GM23338 (cell line): Measurements from ENCODE around the gene SPAAR. TPM values are rescaled to one million over a fixed set of nuclear protein-coding genes. Genes with fewer than 3 reads are reported as not detected.

Experiments used
- ATAC-seq: fragments of 200-7000 bp; cut with Tn5 transposase; 3 replicates; pipeline ENCODE4 v1.9.1; 2020
- DNase-seq: peaks from one replicate; pipeline ENCODE4 v3.0.0-alpha.2; 2015; ENCODE audit warnings: low spot score
- H2AFZ ChIP-seq: fragments of 200-600 bp; sonication (generic); 2 replicates; pipeline ENCODE4 v1.8.0; 2016; ENCODE audit warnings: antibody characterized with exemption, mild to moderate bottlenecking, moderate library complexity
- H3F3A ChIP-seq: fragments of 200-600 bp; sonication (generic); replicated peaks from 2 replicates; pipeline ENCODE4 v1.8.0; 2017; ENCODE audit warnings: antibody characterized with exemption, mixed run types, low read depth
- H3K27ac ChIP-seq: fragments of 200-600 bp; sonication (generic); 2 replicates; pipeline ENCODE4 v1.6.1; 2016; ENCODE audit warnings: low read depth
- H3K27me3 ChIP-seq: fragments of 200-600 bp; sonication (generic); 2 replicates; pipeline ENCODE4 v1.8.0; 2016; ENCODE audit warnings: mild to moderate bottlenecking, mixed run types, moderate library complexity; ENCODE audit not compliant: insufficient read depth
- H3K36me3 ChIP-seq: fragments of 200-600 bp; sonication (generic); 2 replicates; pipeline ENCODE4 v1.8.0; 2016; ENCODE audit warnings: mild to moderate bottlenecking; ENCODE audit not compliant: insufficient read depth
- H3K4me1 ChIP-seq: fragments of 200-600 bp; sonication (generic); 2 replicates; pipeline ENCODE4 v1.8.0; 2016; ENCODE audit warnings: mild to moderate bottlenecking, moderate library complexity; ENCODE audit not compliant: insufficient read depth
- H3K4me2 ChIP-seq: fragments of 200-600 bp; sonication (generic); 2 replicates; pipeline ENCODE4 v1.7.1; 2017; ENCODE audit warnings: mixed run types
- H3K4me3 ChIP-seq: fragments of 200-600 bp; sonication (generic); 2 replicates; pipeline ENCODE4 v1.6.1; 2016; ENCODE audit warnings: mixed run types
- H3K79me2 ChIP-seq: fragments of 200-600 bp; sonication (generic); replicated peaks from 2 replicates; pipeline ENCODE4 v1.8.0; 2017; ENCODE audit warnings: mild to moderate bottlenecking; ENCODE audit not compliant: insufficient read depth
- H3K9me2 ChIP-seq: fragments of 200-600 bp; sonication (generic); 2 replicates; pipeline ENCODE4 v1.8.0; 2017; ENCODE audit not compliant: insufficient read depth
- H4K20me1 ChIP-seq: fragments of 200-600 bp; sonication (generic); replicated peaks from 2 replicates; pipeline ENCODE4 v1.8.0; 2017; ENCODE audit warnings: mild to moderate bottlenecking; ENCODE audit not compliant: insufficient read depth
- H3K27ac Mint-ChIP-seq: 2 replicates; pipeline ENCODE4 v1.8.0; 2020; ENCODE audit warnings: inconsistent platforms, mild to moderate bottlenecking, moderate library complexity, mixed read lengths
- H3K27me3 Mint-ChIP-seq: 3 replicates; pipeline ENCODE4 v1.8.0; 2022; ENCODE audit warnings: low read depth, mild to moderate bottlenecking, moderate library complexity, mixed read lengths, inconsistent platforms; ENCODE audit not compliant: insufficient read depth, poor library complexity
- H3K36me3 Mint-ChIP-seq: 3 replicates; pipeline ENCODE4 v1.8.0; 2021; ENCODE audit warnings: low read depth, mild to moderate bottlenecking, inconsistent platforms, moderate library complexity, mixed read lengths
- H3K4me1 Mint-ChIP-seq: 3 replicates; pipeline ENCODE4 v1.8.0; 2020; ENCODE audit warnings: mild to moderate bottlenecking, inconsistent platforms, mixed read lengths
- H3K4me3 Mint-ChIP-seq: 3 replicates; pipeline ENCODE4 v1.8.0; 2021; ENCODE audit warnings: moderate library complexity, mild to moderate bottlenecking, inconsistent platforms, mixed read lengths
- H3K9me3 Mint-ChIP-seq: 3 replicates; pipeline ENCODE4 v1.8.0; 2020; ENCODE audit warnings: moderate library complexity, mild to moderate bottlenecking, inconsistent platforms, mixed read lengths
- CREB1 ChIP-seq: fragments of 250-450 bp; sonication (Bioruptor Pico); IDR thresholded peaks from 2 replicates; pipeline ENCODE4 v1.5.0; 2020; ENCODE audit warnings: low read depth, mild to moderate bottlenecking, moderate library complexity
- ETS1 ChIP-seq: IDR thresholded peaks from 2 replicates; pipeline ENCODE4 v1.6.1; 2016; ENCODE audit warnings: antibody characterized with exemption
- EZH2phosphoT487 ChIP-seq: fragments of 200-600 bp; sonication (generic); IDR thresholded peaks from one replicate; pipeline ENCODE4 v1.8.1; 2018; ENCODE audit warnings: antibody characterized with exemption; ENCODE audit not compliant: unreplicated experiment
- JUNB ChIP-seq: IDR thresholded peaks from one replicate; pipeline ENCODE4 v1.6.1; 2016; ENCODE audit warnings: antibody characterized with exemption; ENCODE audit not compliant: unreplicated experiment
- NANOG ChIP-seq: IDR thresholded peaks from 2 replicates; pipeline ENCODE4 v1.6.1; 2016; ENCODE audit warnings: antibody characterized with exemption, borderline replicate concordance
- STAT1 ChIP-seq: IDR thresholded peaks from one replicate; pipeline ENCODE4 v1.6.1; 2016; ENCODE audit warnings: antibody characterized with exemption; ENCODE audit not compliant: unreplicated experiment
- ZNF114 ChIP-seq: fragments of 250-450 bp; sonication (Bioruptor Pico); IDR thresholded peaks from 2 replicates; pipeline ENCODE4 v1.5.0; 2020; ENCODE audit warnings: mild to moderate bottlenecking, moderate library complexity
- ZNF331 ChIP-seq: fragments of 250-450 bp; sonication (Bioruptor Pico); IDR thresholded peaks from 2 replicates; pipeline ENCODE4 v1.5.0; 2020; ENCODE audit warnings: low read depth, mild to moderate bottlenecking, moderate library complexity
- polyA plus RNA-seq: library from polyadenylated mRNA; unstranded; fragments of >200 nt; fragmentation: Nextera tagmentation; extraction: Ambion mirVana; gene quantifications from 2 replicates; pipeline ENCODE4 v1.2.1, GENCODE V29; 2016
- total RNA-seq: library from RNA; depleted of rRNA; stranded (reverse); fragments of >200 nt; shearing (Covaris generic); gene quantifications from 2 replicates; pipeline ENCODE4 v1.2.3, GENCODE V29; 2014
- TF ChIP-seq, protein P1 (sequence below), 2 experiments: fragments of 200-600 bp in 1 of 2; sonication (generic) in 1 of 2; conservative IDR thresholded peaks; 2 replicates each; pipeline versions ENCODE4 v1.5.1 to v1.6.1; 2016 to 2017; ENCODE audit warnings: antibody characterized with exemption in 2 of 2, low read depth in 2 of 2, mild to moderate bottlenecking in 2 of 2, moderate library complexity in 1 of 2
- TF ChIP-seq, protein P2 (sequence below): IDR thresholded peaks from one replicate; pipeline ENCODE4 v1.6.1; 2018; ENCODE audit warnings: antibody characterized with exemption; ENCODE audit not compliant: unreplicated experiment

Gene SPAAR
- total and polyA plus RNA-seq, 2 experiments from 2014 or later: not detected

- ATAC-seq (peak; percentile 96), DNase-seq (peak; percentile 91)
- H3K27me3 ChIP-seq: no peaks in the 10 kb centered on the region
- H3K27ac Mint-ChIP-seq: no peak overlapping the region
- H3K4me1 Mint-ChIP-seq: peaks cover 3% of the 10 kb centered on the region
- H3K27me3 Mint-ChIP-seq: peaks cover 10% of the 10 kb centered on the region
- H3K79me2 ChIP-seq: no peaks in the 10 kb centered on the region
- no peaks in the 10 kb centered on the region for H3K9me2 ChIP-seq
- no peaks in the 10 kb centered on the region for H4K20me1 ChIP-seq
- H3K9me3 Mint-ChIP-seq: peaks cover 4% of the 10 kb centered on the region
- H3F3A ChIP-seq: no peaks in the 10 kb centered on the region
- no peak overlapping the region for H3K4me3 ChIP-seq
- no peak overlapping the region for H2AFZ ChIP-seq
- H3K4me1 ChIP-seq: no peaks in the 10 kb centered on the region
- TF ChIP-seq, protein P1, sequence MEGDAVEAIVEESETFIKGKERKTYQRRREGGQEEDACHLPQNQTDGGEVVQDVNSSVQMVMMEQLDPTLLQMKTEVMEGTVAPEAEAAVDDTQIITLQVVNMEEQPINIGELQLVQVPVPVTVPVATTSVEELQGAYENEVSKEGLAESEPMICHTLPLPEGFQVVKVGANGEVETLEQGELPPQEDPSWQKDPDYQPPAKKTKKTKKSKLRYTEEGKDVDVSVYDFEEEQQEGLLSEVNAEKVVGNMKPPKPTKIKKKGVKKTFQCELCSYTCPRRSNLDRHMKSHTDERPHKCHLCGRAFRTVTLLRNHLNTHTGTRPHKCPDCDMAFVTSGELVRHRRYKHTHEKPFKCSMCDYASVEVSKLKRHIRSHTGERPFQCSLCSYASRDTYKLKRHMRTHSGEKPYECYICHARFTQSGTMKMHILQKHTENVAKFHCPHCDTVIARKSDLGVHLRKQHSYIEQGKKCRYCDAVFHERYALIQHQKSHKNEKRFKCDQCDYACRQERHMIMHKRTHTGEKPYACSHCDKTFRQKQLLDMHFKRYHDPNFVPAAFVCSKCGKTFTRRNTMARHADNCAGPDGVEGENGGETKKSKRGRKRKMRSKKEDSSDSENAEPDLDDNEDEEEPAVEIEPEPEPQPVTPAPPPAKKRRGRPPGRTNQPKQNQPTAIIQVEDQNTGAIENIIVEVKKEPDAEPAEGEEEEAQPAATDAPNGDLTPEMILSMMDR (conservative IDR thresholded peaks at IDR 0.05; ENCODE audit: low read depth in 2 of 2): peak; percentile 96 to 100
- no peak for TF ChIP-seq EZH2phosphoT487
- H3K4me2 ChIP-seq: no peak overlapping the region
- no peaks in the 10 kb centered on the region for H3K36me3 ChIP-seq
- H3K36me3 Mint-ChIP-seq: no peaks in the 10 kb centered on the region
- H3K4me3 Mint-ChIP-seq: no peak overlapping the region
- no peak overlapping the region for H3K27ac ChIP-seq
These were observed 26.9 kb upstream of the SPAAR start for GRCh38 chr9:35882263-35882848.

DNA sequence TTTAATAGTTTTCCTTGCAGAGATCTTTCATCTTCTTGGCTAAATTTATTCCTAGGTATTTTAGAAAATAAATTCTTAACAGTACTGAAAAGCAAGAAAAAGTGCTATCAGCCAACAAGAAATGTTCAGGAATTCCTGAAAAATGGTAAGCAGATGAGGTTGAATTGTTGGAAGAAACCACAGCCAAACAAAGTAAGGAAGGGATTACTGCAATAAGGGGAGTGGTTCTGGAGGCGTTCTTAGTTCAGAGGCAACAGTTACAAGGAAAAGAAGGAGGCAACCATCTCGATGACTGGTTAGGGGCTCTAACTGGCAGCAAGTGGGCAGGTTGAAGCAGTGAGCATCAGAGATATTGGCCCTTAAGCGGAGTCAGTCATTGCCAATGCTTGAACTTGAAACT lies 26.3 kb upstream of the SPAAR start:
- Mint-ChIP-seq H3K9me3 (no peaks in the 10 kb centered on the region; the same call in 2 of the 3 replicates), H3K36me3 (no peaks in the 10 kb centered on the region), H3K4me1 (peaks cover 3% of the 10 kb centered on the region), H3K27me3 (peaks cover 10% of the 10 kb centered on the region), H3K27ac (no peak overlapping the region), H3K4me3 (no peak overlapping the region)
- no peaks in the 10 kb centered on the region for H3F3A ChIP-seq
- no peaks in the 10 kb centered on the region for H3K36me3 ChIP-seq
- H3K27me3 ChIP-seq: no peaks in the 10 kb centered on the region
- no peaks in the 10 kb centered on the region for H3K9me2 ChIP-seq
- ATAC-seq (no peak; the same call in 2 of the 3 replicates), DNase-seq (no peak)
- H2AFZ ChIP-seq: no peak overlapping the region
- no peak overlapping the region for H3K27ac ChIP-seq
- no peaks in the 10 kb centered on the region for H3K79me2 ChIP-seq
- H3K4me1 ChIP-seq: no peaks in the 10 kb centered on the region
- H3K4me3 ChIP-seq: no peak overlapping the region
- H4K20me1 ChIP-seq: no peaks in the 10 kb centered on the region
- no peak overlapping the region for H3K4me2 ChIP-seq
- TF ChIP-seq ZNF331 (CRISPR knock-in tag) (no peak), EZH2phosphoT487 (no peak), CREB1 (CRISPR knock-in tag) (no peak), ZNF114 (no peak), STAT1 (no peak), NANOG (no peak), JUNB (no peak), ETS1 (no peak)
- TF ChIP-seq, protein P2, sequence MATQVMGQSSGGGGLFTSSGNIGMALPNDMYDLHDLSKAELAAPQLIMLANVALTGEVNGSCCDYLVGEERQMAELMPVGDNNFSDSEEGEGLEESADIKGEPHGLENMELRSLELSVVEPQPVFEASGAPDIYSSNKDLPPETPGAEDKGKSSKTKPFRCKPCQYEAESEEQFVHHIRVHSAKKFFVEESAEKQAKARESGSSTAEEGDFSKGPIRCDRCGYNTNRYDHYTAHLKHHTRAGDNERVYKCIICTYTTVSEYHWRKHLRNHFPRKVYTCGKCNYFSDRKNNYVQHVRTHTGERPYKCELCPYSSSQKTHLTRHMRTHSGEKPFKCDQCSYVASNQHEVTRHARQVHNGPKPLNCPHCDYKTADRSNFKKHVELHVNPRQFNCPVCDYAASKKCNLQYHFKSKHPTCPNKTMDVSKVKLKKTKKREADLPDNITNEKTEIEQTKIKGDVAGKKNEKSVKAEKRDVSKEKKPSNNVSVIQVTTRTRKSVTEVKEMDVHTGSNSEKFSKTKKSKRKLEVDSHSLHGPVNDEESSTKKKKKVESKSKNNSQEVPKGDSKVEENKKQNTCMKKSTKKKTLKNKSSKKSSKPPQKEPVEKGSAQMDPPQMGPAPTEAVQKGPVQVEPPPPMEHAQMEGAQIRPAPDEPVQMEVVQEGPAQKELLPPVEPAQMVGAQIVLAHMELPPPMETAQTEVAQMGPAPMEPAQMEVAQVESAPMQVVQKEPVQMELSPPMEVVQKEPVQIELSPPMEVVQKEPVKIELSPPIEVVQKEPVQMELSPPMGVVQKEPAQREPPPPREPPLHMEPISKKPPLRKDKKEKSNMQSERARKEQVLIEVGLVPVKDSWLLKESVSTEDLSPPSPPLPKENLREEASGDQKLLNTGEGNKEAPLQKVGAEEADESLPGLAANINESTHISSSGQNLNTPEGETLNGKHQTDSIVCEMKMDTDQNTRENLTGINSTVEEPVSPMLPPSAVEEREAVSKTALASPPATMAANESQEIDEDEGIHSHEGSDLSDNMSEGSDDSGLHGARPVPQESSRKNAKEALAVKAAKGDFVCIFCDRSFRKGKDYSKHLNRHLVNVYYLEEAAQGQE: no peak
- TF ChIP-seq, protein P1 (conservative IDR thresholded peaks at IDR 0.05; ENCODE audit: low read depth in 2 of 2): no peak
